RWPE1 (cell line): ENCODE results near the gene PDGFB.

Source experiments
- CTCF ChIA-PET: fragments of 350-600 bp; sonication (Branson Sonifier 250); formaldehyde crosslinking; extraction: SDS; loops from one replicate; lab custom pipeline; 2021; lab: Yijun Ruan, JAX
- POLR2A ChIA-PET: fragments of 400-600 bp; formaldehyde crosslinking; extraction: SDS; loops from one replicate; lab custom pipeline; 2020; ENCODE audit warnings: antibody characterized with exemption; ENCODE audit not compliant: low non-redundant PET; lab: Yijun Ruan, JAX
- DNase-seq: peaks from one replicate; pipeline ENCODE4 v3.0.0; 2012; ENCODE audit warnings: low spot score
- H3K27ac ChIP-seq: fragments of 450-650 bp; 2 replicates; pipeline ENCODE4 v1.5.1; 2017
- CTCF ChIP-seq: fragments of 450-650 bp; conservative IDR thresholded peaks from 2 replicates; pipeline ENCODE4 v1.5.1; 2017; ENCODE audit warnings: low read depth, mild to moderate bottlenecking

PDGFB gene

DNA sequence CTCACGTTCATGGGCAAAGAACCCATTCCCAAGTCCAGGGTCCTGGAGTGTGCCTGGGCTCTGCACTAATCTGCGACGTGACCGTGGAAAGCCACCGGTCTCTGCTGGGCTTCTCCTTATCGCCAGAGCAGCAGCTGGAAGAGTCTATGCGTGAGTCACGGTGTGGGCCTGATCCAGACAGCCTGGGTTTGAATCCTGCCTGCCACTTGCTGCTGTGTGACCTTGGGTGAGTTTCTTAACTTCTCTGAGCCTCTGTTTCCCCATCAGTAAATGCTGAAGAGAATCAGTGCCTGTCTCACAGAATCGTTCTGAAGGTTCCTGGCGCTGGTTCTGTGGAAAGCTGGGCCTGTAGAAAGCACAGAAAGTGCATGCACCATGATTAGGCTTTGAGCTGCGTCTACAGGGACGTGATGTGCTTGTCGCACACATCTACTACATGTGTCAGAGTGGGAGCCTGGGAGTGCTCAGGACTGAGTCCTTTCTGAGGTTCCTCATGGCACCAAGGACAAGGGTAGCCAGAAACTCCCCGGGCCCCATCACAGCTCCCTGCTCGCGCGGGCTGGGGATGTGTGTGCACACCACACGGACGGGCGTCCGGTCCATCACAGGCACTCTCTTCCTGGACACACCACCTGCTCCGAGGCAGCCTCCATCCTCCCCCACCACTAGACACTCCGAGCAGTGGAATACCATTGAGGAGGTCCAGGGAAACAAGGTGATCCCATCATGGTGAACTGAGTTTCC, 20.5 kb upstream of the PDGFB start:
- H3K27ac ChIP-seq = no peak overlapping the region
- no peak for DNase-seq
- POLR2A ChIA-PET = no interaction called here
- CTCF ChIA-PET = no interaction called here
- no peak for TF ChIP-seq CTCF

DNA sequence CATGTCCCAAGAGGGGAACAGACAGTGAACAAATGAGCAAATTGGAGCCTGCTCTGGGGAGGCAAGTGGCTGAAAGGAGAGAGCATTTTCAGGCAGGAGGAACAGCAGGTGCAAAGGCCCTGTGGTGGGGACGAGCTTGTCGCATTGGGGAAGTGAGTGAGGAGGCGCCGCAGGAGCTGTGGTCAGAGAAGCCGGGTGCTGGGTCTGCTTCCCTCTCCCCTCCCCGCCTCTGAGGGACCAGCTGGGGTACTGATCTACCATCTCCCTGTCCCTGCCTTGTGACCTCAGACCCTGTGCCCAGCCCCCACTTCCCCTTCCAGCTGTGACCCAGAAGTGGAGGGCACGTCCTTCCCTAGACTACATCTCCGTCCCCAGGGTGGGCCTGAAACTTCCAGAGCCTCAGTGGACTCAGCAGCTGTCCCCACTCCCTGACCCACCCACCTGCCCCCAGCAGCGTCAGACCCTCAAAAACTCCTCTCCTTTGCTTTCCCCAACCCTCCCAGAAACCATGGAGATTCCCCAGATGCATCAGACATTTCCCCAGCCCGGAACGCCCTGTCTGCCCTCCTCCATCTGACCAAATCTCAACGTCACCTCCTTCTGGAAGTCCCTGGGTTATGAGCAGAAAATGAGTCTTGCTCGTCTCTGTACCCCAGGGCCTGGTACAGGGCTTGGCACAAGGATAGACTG, 19.7 kb upstream of the PDGFB start:
- H3K27ac ChIP-seq = no peak overlapping the region
- ChIA-PET POLR2A (no interaction called here), CTCF (interaction anchor here (0.6 kb wide), 1 partner anchor 94 kb away, joined by 3 read pairs; no protein-coding TSS in a partner anchor)
- no peak for TF ChIP-seq CTCF
- no peak for DNase-seq

GRCh38 chr22:39263626-39264348, 19.0 kb upstream of the PDGFB start:
- POLR2A ChIA-PET = no interaction called here

DNA sequence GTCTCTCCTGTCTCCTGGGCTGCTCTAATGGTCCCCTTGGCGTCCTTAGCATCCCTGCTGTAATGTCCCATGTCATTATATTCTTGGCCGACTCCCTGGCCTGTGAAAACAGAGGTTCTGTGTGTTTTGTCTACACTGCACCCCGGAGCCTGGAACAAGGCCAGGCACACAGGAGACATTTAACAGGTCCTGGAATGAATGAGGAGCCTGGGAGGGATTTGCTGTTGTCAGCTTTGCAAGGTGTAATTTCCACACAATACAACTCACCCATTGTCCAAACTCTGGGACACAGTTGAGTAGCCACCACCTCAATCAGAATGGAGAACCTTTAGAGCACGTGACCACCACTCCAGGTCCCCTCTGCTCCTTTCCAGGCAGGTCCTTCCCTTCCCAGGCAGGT, 14.9 kb upstream of the PDGFB start:
- no peak for DNase-seq
- H3K27ac ChIP-seq = peak overlapping the region; percentile 14; the same call in 1 of the 2 replicates
- no peak for TF ChIP-seq CTCF
- ChIA-PET CTCF (no interaction called here), POLR2A (no interaction called here)

More at GRCh38 chr22:39263626-39264348, 19.0 kb upstream of the PDGFB start:
- CTCF ChIA-PET = no interaction called here
- TF ChIP-seq CTCF = no peak
- no peak for DNase-seq
- no peak overlapping the region for H3K27ac ChIP-seq

DNA sequence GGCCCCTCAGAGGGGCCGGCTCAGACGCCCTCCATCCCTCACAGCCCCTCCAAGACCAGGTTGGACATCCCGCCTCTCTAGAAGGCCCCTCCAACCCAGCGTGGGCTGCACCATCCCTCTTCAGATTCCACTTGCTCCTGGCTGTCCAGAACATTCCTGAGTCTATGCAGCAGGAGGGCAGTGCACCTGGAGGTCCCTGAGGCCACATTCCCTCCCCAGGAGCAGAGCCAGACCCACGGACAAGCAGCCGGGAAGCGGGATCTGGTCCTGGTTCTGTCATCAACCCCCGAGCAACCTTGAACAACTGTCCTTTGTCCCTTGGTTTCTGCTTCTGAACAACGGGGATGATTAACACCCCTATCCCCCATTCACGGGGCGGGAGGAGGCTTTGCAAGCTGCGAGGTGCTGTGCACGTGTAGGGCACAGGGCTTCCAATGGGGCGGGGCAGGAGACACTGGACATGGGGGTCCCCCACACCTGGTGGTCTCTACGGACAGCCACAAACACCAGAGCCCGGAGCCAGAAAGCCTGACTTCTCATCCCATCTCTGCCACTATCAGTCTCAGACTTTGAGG, 13.2 kb upstream of the PDGFB start:
- POLR2A ChIA-PET = no interaction called here
- CTCF ChIA-PET = interaction anchor here (1.1 kb wide), 1 partner anchor 33 kb away, joined by 5 read pairs; no protein-coding TSS in a partner anchor
- DNase-seq = no peak
- no peak for TF ChIP-seq CTCF
- H3K27ac ChIP-seq = peak overlapping the region; percentile 29

GRCh38 chr22:39256979-39257378, 12.2 kb upstream of the PDGFB start:
- TF ChIP-seq CTCF = no peak
- CTCF ChIA-PET = interaction anchor here (1.1 kb wide), 1 partner anchor 34 kb away, joined by 5 read pairs; no protein-coding TSS in a partner anchor
- POLR2A ChIA-PET = no interaction called here
- H3K27ac ChIP-seq = peak overlapping the region; percentile 29
- DNase-seq = no peak
